Stimulated activated naive CD8-positive, alpha-beta T cell treated with anti-CD3 and anti-CD28 coated beads, Interleukin-15, Interleukin-2, amounts not matched to agents 100 ng/mL and 50 ng/mL, for 24 hours (primary cell): ENCODE results near the gene PPP1R15A.
"Not testable (repeated sequence)": the region's sequence is repeated elsewhere in the genome, so short reads cannot be mapped to it uniquely, and the experiment has no call there.

ENCODE experiments used
- H3K27ac Mint-ChIP-seq: one replicate; pipeline ENCODE4 v1.8.0; 2021; ENCODE audit warnings: mild to moderate bottlenecking, mixed read lengths
- H3K27me3 Mint-ChIP-seq: one replicate; pipeline ENCODE4 v1.8.0; 2021; ENCODE audit warnings: mixed read lengths
- H3K36me3 Mint-ChIP-seq: one replicate; pipeline ENCODE4 v1.8.0; 2021; ENCODE audit warnings: low read depth, mixed read lengths
- H3K4me1 Mint-ChIP-seq: one replicate; pipeline ENCODE4 v1.8.0; 2021; ENCODE audit warnings: low read depth, mixed read lengths
- H3K4me3 Mint-ChIP-seq: one replicate; pipeline ENCODE4 v1.8.0; 2021; ENCODE audit warnings: mild to moderate bottlenecking, mixed read lengths
- H3K9me3 Mint-ChIP-seq: one replicate; pipeline ENCODE4 v1.8.0; 2021; ENCODE audit warnings: mixed read lengths

Gene PPP1R15A

DNA sequence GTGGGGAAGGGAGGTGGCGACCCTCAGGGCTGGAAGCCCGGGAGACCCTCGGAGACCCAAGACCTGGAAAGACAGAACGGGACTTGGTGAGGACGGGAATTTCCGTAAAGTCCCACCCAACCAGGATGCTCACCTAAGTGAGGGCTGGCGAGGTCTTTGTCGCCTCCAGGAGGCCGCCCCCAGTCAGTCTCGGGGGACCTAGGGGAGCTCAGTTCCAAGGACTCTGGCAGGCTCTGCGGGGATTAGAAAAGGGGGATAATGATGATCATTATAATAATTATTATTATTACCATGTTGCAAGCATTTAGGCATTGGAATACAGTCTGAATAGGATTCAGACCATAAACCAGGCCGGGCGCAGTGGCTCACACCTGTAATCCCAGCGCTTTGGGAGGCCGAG, 26.8 kb upstream of the PPP1R15A start:
- H3K9me3 Mint-ChIP-seq, result no peaks in the 10 kb centered on the region
- H3K4me3 Mint-ChIP-seq, result no peak overlapping the region
- H3K27me3 Mint-ChIP-seq, result no peaks in the 10 kb centered on the region

DNA sequence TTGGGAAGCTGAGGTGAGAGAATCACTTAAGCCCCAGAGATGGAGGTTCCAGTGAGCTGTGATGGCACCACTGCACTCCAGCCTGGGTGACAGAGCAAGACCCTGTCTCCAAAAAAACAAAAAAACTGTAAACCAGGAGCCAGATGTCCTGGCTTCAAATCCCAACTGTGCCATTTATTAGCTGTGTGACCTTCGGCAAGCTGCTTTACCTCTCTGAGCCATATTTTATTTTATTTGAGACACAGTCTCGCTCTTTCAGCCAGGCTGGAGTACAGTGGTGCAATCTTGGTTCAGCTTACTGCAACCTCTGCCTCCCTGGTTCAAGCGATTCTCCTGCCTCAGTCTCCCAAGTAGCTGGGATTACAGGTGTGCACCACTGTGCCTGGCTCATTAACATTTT, 25.6 kb upstream of the PPP1R15A start:
- H3K4me3 Mint-ChIP-seq, H3K4me1 Mint-ChIP-seq, H3K27ac Mint-ChIP-seq: not testable (repeated sequence)

More for the DNA sequence above, 26.8 kb upstream of the PPP1R15A start:
- H3K36me3 Mint-ChIP-seq, result no peaks in the 10 kb centered on the region
- H3K4me1 Mint-ChIP-seq, result no peaks in the 10 kb centered on the region
- H3K27ac Mint-ChIP-seq, result no peak overlapping the region

DNA sequence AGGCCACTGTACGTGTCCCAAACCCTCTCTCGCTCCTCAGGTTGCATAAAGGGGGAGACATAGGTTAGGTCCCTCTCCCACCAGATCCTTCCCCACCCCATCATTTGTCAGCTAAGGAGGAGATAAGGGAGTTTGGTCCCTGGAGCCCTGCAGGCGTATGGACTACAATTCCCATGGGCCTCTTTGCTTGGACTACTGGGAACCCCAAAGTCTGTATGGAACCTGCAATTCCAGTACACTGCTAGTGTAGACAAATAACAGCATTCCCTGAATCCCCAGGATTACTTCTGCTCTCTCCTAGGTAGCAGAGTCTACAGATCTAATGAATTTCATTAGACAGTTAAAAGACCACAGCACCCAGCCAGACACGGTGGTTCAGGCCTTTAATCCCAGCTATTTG, 19.9 kb upstream of the PPP1R15A start:
- no peak overlapping the region for H3K27ac Mint-ChIP-seq
- H3K36me3 Mint-ChIP-seq, result no peaks in the 10 kb centered on the region
- H3K9me3 Mint-ChIP-seq, result no peaks in the 10 kb centered on the region
- no peak overlapping the region for H3K4me3 Mint-ChIP-seq
- H3K4me1 Mint-ChIP-seq, result no peaks in the 10 kb centered on the region
- no peaks in the 10 kb centered on the region for H3K27me3 Mint-ChIP-seq

More for the DNA sequence above, 25.6 kb upstream of the PPP1R15A start:
- H3K36me3 Mint-ChIP-seq, H3K27me3 Mint-ChIP-seq, H3K9me3 Mint-ChIP-seq: not testable (repeated sequence)

- no peak overlapping the region for H3K4me3 Mint-ChIP-seq
- H3K27ac Mint-ChIP-seq, result no peak overlapping the region
- no peaks in the 10 kb centered on the region for H3K36me3 Mint-ChIP-seq
- no peaks in the 10 kb centered on the region for H3K4me1 Mint-ChIP-seq
- no peaks in the 10 kb centered on the region for H3K9me3 Mint-ChIP-seq
- H3K27me3 Mint-ChIP-seq, result no peaks in the 10 kb centered on the region
Measured at GRCh38 chr19:48853483-48853882, 18.7 kb upstream of the PPP1R15A start.

GRCh38 chr19:48854103-48854502, 18.1 kb upstream of the PPP1R15A start:
- Mint-ChIP-seq H3K4me3 (no peak overlapping the region), H3K36me3 (no peaks in the 10 kb centered on the region), H3K4me1 (peaks cover 1% of the 10 kb centered on the region), H3K27ac (no peak overlapping the region), H3K27me3 (no peaks in the 10 kb centered on the region), H3K9me3 (no peaks in the 10 kb centered on the region)

GRCh38 chr19:48856921-48857320, 15.3 kb upstream of the PPP1R15A start:
- no peak overlapping the region for H3K27ac Mint-ChIP-seq
- no peak overlapping the region for H3K4me3 Mint-ChIP-seq
- H3K36me3 Mint-ChIP-seq, result no peaks in the 10 kb centered on the region
- no peaks in the 10 kb centered on the region for H3K9me3 Mint-ChIP-seq
- peaks cover 4% of the 10 kb centered on the region for H3K4me1 Mint-ChIP-seq
- H3K27me3 Mint-ChIP-seq, result no peaks in the 10 kb centered on the region

GRCh38 chr19:48858984-48859710, 13.1 kb upstream of the PPP1R15A start:
- peak overlapping the region; percentile 82 for H3K27ac Mint-ChIP-seq
- no peaks in the 10 kb centered on the region for H3K36me3 Mint-ChIP-seq
- H3K9me3 Mint-ChIP-seq, result no peaks in the 10 kb centered on the region
- H3K4me3 Mint-ChIP-seq, result peak overlapping the region; percentile 87
- no peaks in the 10 kb centered on the region for H3K27me3 Mint-ChIP-seq
- H3K4me1 Mint-ChIP-seq, result peaks cover 4% of the 10 kb centered on the region

- Mint-ChIP-seq H3K27me3 (no peaks in the 10 kb centered on the region), H3K9me3 (no peaks in the 10 kb centered on the region), H3K27ac (no peak overlapping the region), H3K4me3 (no peak overlapping the region), H3K4me1 (peaks cover 4% of the 10 kb centered on the region), H3K36me3 (no peaks in the 10 kb centered on the region)
Measured at GRCh38 chr19:48859711-48860572, 12.3 kb upstream of the PPP1R15A start.

GRCh38 chr19:48861313-48861712, 10.9 kb upstream of the PPP1R15A start:
- Mint-ChIP-seq H3K4me1 (peaks cover 4% of the 10 kb centered on the region), H3K36me3 (no peaks in the 10 kb centered on the region), H3K9me3 (no peaks in the 10 kb centered on the region), H3K4me3 (no peak overlapping the region), H3K27me3 (no peaks in the 10 kb centered on the region), H3K27ac (no peak overlapping the region)

GRCh38 chr19:48862827-48863226, 9.4 kb upstream of the PPP1R15A start:
- no peaks in the 10 kb centered on the region for H3K36me3 Mint-ChIP-seq
- no peak overlapping the region for H3K4me3 Mint-ChIP-seq
- H3K9me3 Mint-ChIP-seq, result no peaks in the 10 kb centered on the region
- no peak overlapping the region for H3K27ac Mint-ChIP-seq
- no peaks in the 10 kb centered on the region for H3K27me3 Mint-ChIP-seq
- H3K4me1 Mint-ChIP-seq, result peaks cover 4% of the 10 kb centered on the region

GRCh38 chr19:48866692-48867091, 5.5 kb upstream of the PPP1R15A start:
- Mint-ChIP-seq H3K27ac (no peak overlapping the region), H3K9me3 (no peaks in the 10 kb centered on the region), H3K4me1 (peaks cover 8% of the 10 kb centered on the region), H3K36me3 (no peaks in the 10 kb centered on the region), H3K27me3 (no peaks in the 10 kb centered on the region), H3K4me3 (no peak overlapping the region)

DNA sequence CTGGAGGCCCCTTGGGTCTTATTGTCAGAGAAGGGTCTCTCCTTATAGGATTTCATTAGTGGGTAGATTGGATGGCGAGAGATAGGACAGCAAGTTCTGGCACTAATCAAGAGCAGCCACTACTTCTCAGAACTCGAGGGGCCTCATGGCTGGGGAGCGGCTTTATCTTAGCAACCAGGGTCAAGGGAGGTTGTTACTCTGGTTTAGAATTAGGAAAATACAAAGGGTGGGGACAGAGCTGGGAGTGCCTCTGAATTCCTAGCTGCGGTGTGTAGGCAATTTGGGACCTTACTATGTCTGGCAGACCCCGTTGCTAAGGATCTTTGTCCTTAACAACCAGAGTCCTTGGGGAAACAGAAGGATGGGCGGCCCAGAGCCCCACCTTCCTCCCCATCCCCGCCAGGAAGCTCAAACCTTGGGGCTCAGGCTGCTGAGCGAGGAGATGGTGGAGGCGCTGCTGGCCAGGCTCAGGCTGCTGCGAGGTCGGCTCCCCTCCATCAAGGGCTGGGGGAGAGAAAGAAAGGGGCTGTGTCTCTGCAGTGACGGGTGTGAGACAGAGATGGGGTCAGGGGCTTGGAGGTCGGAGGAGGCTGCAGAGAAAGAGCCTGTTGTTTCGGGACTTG, 5.0 kb upstream of the PPP1R15A start:
- no peak overlapping the region for H3K4me3 Mint-ChIP-seq
- no peak overlapping the region for H3K27ac Mint-ChIP-seq
- H3K4me1 Mint-ChIP-seq, result peaks cover 12% of the 10 kb centered on the region

DNA sequence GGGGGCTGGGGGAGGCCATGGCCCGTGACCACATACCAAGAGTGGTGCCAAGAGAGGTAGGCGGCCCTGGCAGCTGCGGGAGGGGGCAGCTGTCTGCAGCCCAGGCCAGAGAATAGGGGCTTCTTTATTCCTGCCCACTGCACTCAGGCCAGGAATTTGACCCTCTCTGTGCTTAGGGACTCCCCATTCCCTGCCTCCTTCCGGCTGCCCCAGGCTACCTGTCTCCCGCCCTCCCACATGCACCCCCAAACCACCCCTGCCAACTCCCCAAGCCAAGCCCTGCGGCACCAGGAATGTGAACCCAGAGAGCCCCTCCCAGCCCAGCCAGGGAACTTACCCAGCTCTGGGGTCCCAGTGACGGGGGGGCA, 4.5 kb upstream of the PPP1R15A start:
- H3K9me3 Mint-ChIP-seq, result no peaks in the 10 kb centered on the region
- peaks cover 14% of the 10 kb centered on the region for H3K4me1 Mint-ChIP-seq
- H3K27ac Mint-ChIP-seq, result no peak overlapping the region
- H3K4me3 Mint-ChIP-seq, result no peak overlapping the region
- no peaks in the 10 kb centered on the region for H3K27me3 Mint-ChIP-seq
- H3K36me3 Mint-ChIP-seq, result peaks cover 5% of the 10 kb centered on the region

More for the DNA sequence above, 5.0 kb upstream of the PPP1R15A start:
- peaks cover 1% of the 10 kb centered on the region for H3K36me3 Mint-ChIP-seq
- no peaks in the 10 kb centered on the region for H3K9me3 Mint-ChIP-seq
- H3K27me3 Mint-ChIP-seq, result no peaks in the 10 kb centered on the region

DNA sequence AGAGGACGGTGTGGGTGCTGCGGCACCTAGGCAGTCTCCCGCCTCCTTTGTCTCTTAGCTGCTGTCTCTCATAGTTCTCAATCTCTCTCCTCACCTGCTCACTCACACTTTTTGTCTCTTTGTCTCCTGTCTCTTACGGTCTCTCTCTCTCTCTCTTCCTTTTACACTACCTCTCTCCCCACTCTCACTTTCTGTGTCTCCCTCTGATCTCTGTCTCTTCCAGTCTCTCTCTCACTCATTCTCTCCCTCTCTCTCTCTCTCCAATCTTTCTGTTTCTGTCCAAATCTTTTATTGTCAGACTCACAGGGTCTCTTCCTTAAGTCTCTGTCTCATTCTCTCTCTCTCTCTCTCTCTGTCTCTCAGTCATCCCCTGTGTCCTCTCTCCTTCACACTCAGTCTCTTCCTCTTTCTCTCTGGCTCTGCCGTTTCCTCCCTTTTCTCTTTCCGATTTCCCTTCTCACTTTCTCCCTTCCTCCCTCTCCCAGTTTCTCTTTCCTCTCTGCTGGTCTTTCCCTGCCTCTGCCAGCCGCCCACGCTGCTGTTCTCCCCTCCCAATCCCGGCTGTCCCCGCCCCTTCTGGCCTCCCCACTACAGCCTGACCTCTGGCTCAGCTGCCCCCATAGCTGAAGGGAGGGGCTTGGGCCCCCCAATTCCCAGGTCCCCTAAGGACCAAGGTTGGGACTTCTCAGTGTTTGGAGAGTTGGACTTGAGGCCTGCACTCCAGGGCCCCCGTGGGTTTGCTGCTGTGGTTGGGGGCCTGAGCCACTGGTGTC, 3.9 kb upstream of the PPP1R15A start, which contains the start of gene PLEKHA4:
PLEKHA4 (minus strand) TSS at position 504 of the 773 bp plus-strand sequence. CDS start 997 bp downstream, outside the sequence.
- H3K4me3 Mint-ChIP-seq, result no peak within 1 kb of the TSS
- H3K4me1 Mint-ChIP-seq, result peaks cover 18% of the 10 kb centered on the region
- H3K36me3 Mint-ChIP-seq, result peaks cover 11% of the 10 kb centered on the region
- no peak within 1 kb of the TSS for H3K27ac Mint-ChIP-seq
- H3K9me3 Mint-ChIP-seq, result no peaks in the 10 kb centered on the region
- no peaks in the 10 kb centered on the region for H3K27me3 Mint-ChIP-seq
